SKM-1 treated with dmso at 0.1 percent for 144 hours (cell line): ENCODE data around the gene CEND1.

Experiments
- DNase-seq: peaks from one replicate; lab custom pipeline; 2025; ENCODE audit not compliant: unreplicated experiment; lab: John Stamatoyannopoulos, UW

Gene CEND1

GRCh38 chr11:813072-813455 lies 23.2 kb upstream of the CEND1 start:
- no peak for DNase-seq

- no peak for DNase-seq
Measured at GRCh38 chr11:812390-812789, 22.5 kb upstream of the CEND1 start.

- no peak for DNase-seq
Measured at GRCh38 chr11:811446-812245, 21.8 kb upstream of the CEND1 start.

- no peak for DNase-seq
Measured at GRCh38 chr11:810040-810567, 20.2 kb upstream of the CEND1 start.

GRCh38 chr11:809287-810039 lies 19.6 kb upstream of the CEND1 start, which contains the start of gene RPLP2:
RPLP2 (plus strand) TSS chr11:809967; CDS start chr11:810235, 268 bp downstream.
- peak; percentile 91 for DNase-seq

GRCh38 chr11:808427-809286 lies 18.8 kb upstream of the CEND1 start:
- no peak for DNase-seq

GRCh38 chr11:804599-804964 lies 14.7 kb upstream of the CEND1 start:
- no peak for DNase-seq

- no peak for DNase-seq
Measured at GRCh38 chr11:803770-804598, 14.1 kb upstream of the CEND1 start.

GRCh38 chr11:803467-803742 lies 13.5 kb upstream of the CEND1 start:
- no peak for DNase-seq

- no peak for DNase-seq
Measured at GRCh38 chr11:802693-803466, 13.0 kb upstream of the CEND1 start.

GRCh38 chr11:802018-802617 lies 12.2 kb upstream of the CEND1 start:
- DNase-seq, result no peak

GRCh38 chr11:801097-801780 lies 11.3 kb upstream of the CEND1 start:
- DNase-seq, result no peak

GRCh38 chr11:800473-800872 lies 10.6 kb upstream of the CEND1 start:
- no peak for DNase-seq

- no peak for DNase-seq
Measured at GRCh38 chr11:799641-800316, 9.9 kb upstream of the CEND1 start.

- peak; percentile 74 for DNase-seq
Measured at GRCh38 chr11:798093-798713, 8.3 kb upstream of the CEND1 start, which contains the start of gene SLC25A22. SLC25A22 (minus strand) TSS chr11:798281; CDS start chr11:795006, 3,275 bp downstream.

- peak; percentile 64 for DNase-seq
Measured at GRCh38 chr11:797296-798092, 7.6 kb upstream of the CEND1 start.
